HEK293 (cell line): Measurements from ENCODE around the gene LRRC8D.
A peak's percentile ranks its signal among the peaks of the same experiment; 100 is the strongest.

ENCODE experiments used
- BCL11B ChIP-seq: fragments of 450-650 bp; formaldehyde crosslinking; IDR thresholded peaks from 2 replicates; pipeline ENCODE4 v1.5.1; 2016; ENCODE audit warnings: low read depth, missing biosample characterization, missing genetic modification characterization
- FEZF1 ChIP-seq: fragments of 450-650 bp; formaldehyde crosslinking; IDR thresholded peaks from 2 replicates; pipeline ENCODE4 v1.5.1; 2016; ENCODE audit warnings: missing biosample characterization, missing genetic modification characterization
- HIC1 ChIP-seq: fragments of 450-650 bp; formaldehyde crosslinking; IDR thresholded peaks from 2 replicates; pipeline ENCODE4 v1.5.1; 2016; ENCODE audit warnings: missing biosample characterization, missing genetic modification characterization
- HOXC10 ChIP-seq: sonication (generic); formaldehyde crosslinking; IDR thresholded peaks from 2 replicates; pipeline ENCODE4 v1.8.1; 2023; ENCODE audit warnings: mild to moderate bottlenecking, missing genetic modification reagents
- KLF9 ChIP-seq: fragments of 450-650 bp; formaldehyde crosslinking; IDR thresholded peaks from 2 replicates; pipeline ENCODE4 v1.5.1; 2016; ENCODE audit warnings: missing biosample characterization, missing genetic modification characterization, low read depth
- OSR2 ChIP-seq: fragments of 450-650 bp; formaldehyde crosslinking; IDR thresholded peaks from 2 replicates; pipeline ENCODE4 v1.5.1; 2016; ENCODE audit warnings: missing biosample characterization, missing genetic modification characterization
- PRDM1 ChIP-seq: fragments of 450-650 bp; formaldehyde crosslinking; IDR thresholded peaks from 2 replicates; pipeline ENCODE4; 2016; ENCODE audit warnings: missing biosample characterization, missing genetic modification characterization
- SETDB1 ChIP-seq: IDR thresholded peaks from one replicate; pipeline ENCODE4 v1.6.1; 2017; ENCODE audit warnings: mild to moderate bottlenecking, low read length, moderate library complexity, mixed read lengths; ENCODE audit not compliant: insufficient read length
- TRIM28 ChIP-seq: IDR thresholded peaks from 2 replicates; pipeline ENCODE4 v1.6.1; 2011; ENCODE audit warnings: low read length, control low read depth, borderline replicate concordance
- ZBTB20 ChIP-seq: fragments of 450-650 bp; formaldehyde crosslinking; IDR thresholded peaks from 2 replicates; pipeline ENCODE4 v1.5.1; 2016; ENCODE audit warnings: missing biosample characterization, missing genetic modification characterization
- ZBTB48 ChIP-seq: fragments of 450-650 bp; formaldehyde crosslinking; IDR thresholded peaks from 2 replicates; pipeline ENCODE4 v1.5.1; 2016; ENCODE audit warnings: missing biosample characterization, missing genetic modification characterization
- ZBTB49 ChIP-seq: fragments of 450-650 bp; formaldehyde crosslinking; IDR thresholded peaks from 2 replicates; pipeline ENCODE4 v1.5.1; 2016; ENCODE audit warnings: missing biosample characterization, missing genetic modification characterization, low read depth
- ZBTB6 ChIP-seq: fragments of 450-650 bp; formaldehyde crosslinking; IDR thresholded peaks from 2 replicates; pipeline ENCODE4 v1.5.1; 2017; ENCODE audit warnings: missing biosample characterization, missing genetic modification characterization
- ZEB2 ChIP-seq: fragments of 450-650 bp; formaldehyde crosslinking; IDR thresholded peaks from 2 replicates; pipeline ENCODE4 v1.5.1; 2016; ENCODE audit warnings: missing biosample characterization, missing genetic modification characterization
- ZNF112 ChIP-seq: fragments of 450-650 bp; formaldehyde crosslinking; IDR thresholded peaks from 2 replicates; pipeline ENCODE4 v1.5.0; 2017; ENCODE audit warnings: missing biosample characterization, missing genetic modification characterization
- ZNF138 ChIP-seq: fragments of 450-650 bp; formaldehyde crosslinking; IDR thresholded peaks from 2 replicates; pipeline ENCODE4 v1.5.1; 2016; ENCODE audit warnings: missing biosample characterization, missing genetic modification characterization, borderline replicate concordance
- ZNF157 ChIP-seq: fragments of 450-650 bp; formaldehyde crosslinking; IDR thresholded peaks from 2 replicates; pipeline ENCODE4 v1.5.1; 2016; ENCODE audit warnings: missing biosample characterization, missing genetic modification characterization
- ZNF184 ChIP-seq: fragments of 450-650 bp; IDR thresholded peaks from 2 replicates; pipeline ENCODE4 v1.5.1; 2018; ENCODE audit warnings: missing biosample characterization, mild to moderate bottlenecking, missing genetic modification characterization
- ZNF19 ChIP-seq: fragments of 450-650 bp; formaldehyde crosslinking; IDR thresholded peaks from 2 replicates; pipeline ENCODE4; 2016; ENCODE audit warnings: missing biosample characterization, missing genetic modification characterization, low read depth
- ZNF214 ChIP-seq: fragments of 450-650 bp; formaldehyde crosslinking; IDR thresholded peaks from 2 replicates; pipeline ENCODE4 v1.5.1; 2017; ENCODE audit warnings: missing biosample characterization, mild to moderate bottlenecking, missing genetic modification characterization, borderline replicate concordance
- ZNF239 ChIP-seq: fragments of 450-650 bp; formaldehyde crosslinking; IDR thresholded peaks from 2 replicates; pipeline ENCODE4 v1.5.1; 2016; ENCODE audit warnings: missing biosample characterization, missing genetic modification characterization
- ZNF274 ChIP-seq, 2 experiments: fragments of 200-500 bp in 1 of 2; fragments of 450-650 bp in 1 of 2; sonication (Bioruptor generic) in 1 of 2; formaldehyde crosslinking in 1 of 2; IDR thresholded peaks; 2 replicates each; pipeline versions ENCODE4 v1.5.1 to v1.6.1; 2014 to 2016; ENCODE audit warnings: borderline replicate concordance in 1 of 2, inconsistent platforms in 1 of 2, low read length in 1 of 2, missing biosample characterization in 1 of 2, missing genetic modification characterization in 1 of 2
- ZNF398 ChIP-seq: fragments of 450-650 bp; formaldehyde crosslinking; IDR thresholded peaks from 2 replicates; pipeline ENCODE4 v1.5.1; 2017; ENCODE audit warnings: missing biosample characterization, missing genetic modification characterization
- ZNF558 ChIP-seq: fragments of 450-650 bp; formaldehyde crosslinking; IDR thresholded peaks from 2 replicates; pipeline ENCODE4 v1.5.1; 2016; ENCODE audit warnings: missing biosample characterization, missing genetic modification characterization
- ZNF561 ChIP-seq: fragments of 450-650 bp; IDR thresholded peaks from 2 replicates; pipeline ENCODE4 v1.5.1; 2018; ENCODE audit warnings: missing biosample characterization, missing genetic modification characterization, borderline replicate concordance
- ZNF677 ChIP-seq: fragments of 450-650 bp; IDR thresholded peaks from 2 replicates; pipeline ENCODE4 v1.5.0; 2018; ENCODE audit warnings: missing biosample characterization, mild to moderate bottlenecking, missing genetic modification characterization, moderate library complexity
- ZNF701 ChIP-seq: fragments of 450-650 bp; formaldehyde crosslinking; IDR thresholded peaks from 2 replicates; pipeline ENCODE4 v1.5.1; 2016; ENCODE audit warnings: missing biosample characterization, missing genetic modification characterization
- ZNF791 ChIP-seq: fragments of 450-650 bp; formaldehyde crosslinking; IDR thresholded peaks from 2 replicates; pipeline ENCODE4 v1.5.1; 2016; ENCODE audit warnings: missing biosample characterization, missing genetic modification characterization
- ZNF830 ChIP-seq: fragments of 450-650 bp; IDR thresholded peaks from 2 replicates; pipeline ENCODE4 v1.5.0; 2018; ENCODE audit warnings: missing biosample characterization, missing genetic modification characterization, low read depth, mild to moderate bottlenecking, moderate library complexity
- ZNF837 ChIP-seq: fragments of 450-650 bp; formaldehyde crosslinking; IDR thresholded peaks from 2 replicates; pipeline ENCODE4 v1.5.1; 2016; ENCODE audit warnings: missing biosample characterization, missing genetic modification characterization
- ZSCAN23 ChIP-seq: fragments of 450-650 bp; formaldehyde crosslinking; IDR thresholded peaks from 2 replicates; pipeline ENCODE4 v1.5.1; 2016; ENCODE audit warnings: missing biosample characterization, missing genetic modification characterization
- TF ChIP-seq, protein P1 (sequence below): fragments of 450-650 bp; formaldehyde crosslinking; IDR thresholded peaks from 2 replicates; pipeline ENCODE4 v1.5.1; 2016; ENCODE audit warnings: missing biosample characterization, missing genetic modification characterization

Gene LRRC8D

DNA sequence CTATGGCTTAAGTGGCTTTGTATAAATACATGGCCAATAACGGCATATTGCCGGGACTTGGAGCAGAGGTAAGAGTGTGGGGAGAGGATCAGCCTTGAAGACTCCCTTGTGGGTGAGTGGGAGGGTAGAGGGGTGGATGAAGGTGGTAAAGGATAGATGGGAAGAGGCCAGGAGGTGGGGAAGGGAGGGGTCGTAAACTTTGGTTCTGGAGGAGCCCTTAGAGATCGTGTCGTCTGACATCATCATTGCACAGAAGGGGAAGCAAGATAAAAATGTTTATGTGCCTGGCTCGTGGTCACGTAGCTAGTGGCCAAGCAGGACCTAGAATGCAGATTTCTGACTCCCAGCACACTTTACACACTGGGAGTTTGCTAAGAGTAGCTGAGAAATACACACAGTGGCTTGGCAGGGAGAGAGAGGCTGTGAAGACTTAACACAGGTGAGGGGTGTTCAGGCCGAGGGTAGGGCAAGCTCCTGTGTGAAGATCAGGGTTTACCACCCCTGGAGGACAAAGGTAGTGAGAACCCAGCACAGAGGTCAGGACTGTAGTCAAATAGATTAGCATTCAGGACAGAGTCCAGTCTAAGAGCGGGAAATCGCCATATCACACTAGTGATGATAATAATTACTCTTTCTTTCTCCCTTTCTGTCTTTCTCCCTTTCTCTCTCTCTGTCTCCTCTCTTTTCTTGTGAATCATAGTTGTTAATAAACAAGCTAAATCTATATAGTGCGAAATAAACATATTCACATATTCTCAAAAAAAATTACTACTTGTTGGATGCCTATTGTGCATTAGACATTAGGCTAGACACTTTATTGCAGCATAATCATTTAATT is 75.5 kb downstream of the LRRC8D start (continued):
- no peak for TF ChIP-seq ZBTB49 (tag by site-specific recombination)
- no peak for TF ChIP-seq ZNF701
- no peak for TF ChIP-seq ZNF184 (tag by site-specific recombination)
- TF ChIP-seq ZNF677 (tag by site-specific recombination), result no peak
- peak; percentile 36; the same call in 1 of the 2 replicates for TF ChIP-seq ZBTB20 (tag by site-specific recombination)
- TF ChIP-seq HIC1 (tag by site-specific recombination), result no peak
- no peak for TF ChIP-seq ZSCAN23 (tag by site-specific recombination)
- peak; percentile 76 for TF ChIP-seq OSR2 (tag by site-specific recombination)
- peak; percentile 52; the same call in 1 of the 2 replicates for TF ChIP-seq PRDM1
- TF ChIP-seq ZNF558 (tag by site-specific recombination), result no peak
- no peak for TF ChIP-seq HOXC10
- TF ChIP-seq ZNF398 (tag by site-specific recombination), result peak; percentile 85
- no peak for TF ChIP-seq SETDB1
- no peak for TF ChIP-seq ZNF214
- no peak for TF ChIP-seq TRIM28
- no peak for TF ChIP-seq ZNF791 (tag by site-specific recombination)
- TF ChIP-seq ZNF837 (tag by site-specific recombination), result no peak
- TF ChIP-seq ZNF138 (tag by site-specific recombination), result no peak
- no peak for TF ChIP-seq KLF9 (tag by site-specific recombination)
- no peak for TF ChIP-seq ZEB2 (tag by site-specific recombination)
- TF ChIP-seq ZBTB6 (tag by site-specific recombination), result no peak
- no peak for TF ChIP-seq ZNF157
- TF ChIP-seq ZNF274 (IDR thresholded peaks at IDR 0.05; ENCODE audit: low read length), result no peak
- TF ChIP-seq ZNF274 (tag by site-specific recombination; IDR thresholded peaks at IDR 0.05; ENCODE audit: borderline replicate concordance), result no peak
- no peak for TF ChIP-seq ZNF112
- TF ChIP-seq ZBTB48, result peak; percentile 92
- no peak for TF ChIP-seq ZNF239
- no peak for TF ChIP-seq ZNF19 (tag by site-specific recombination)
- TF ChIP-seq BCL11B, result no peak
- TF ChIP-seq ZNF830 (tag by site-specific recombination), result no peak
- TF ChIP-seq, protein P1, sequence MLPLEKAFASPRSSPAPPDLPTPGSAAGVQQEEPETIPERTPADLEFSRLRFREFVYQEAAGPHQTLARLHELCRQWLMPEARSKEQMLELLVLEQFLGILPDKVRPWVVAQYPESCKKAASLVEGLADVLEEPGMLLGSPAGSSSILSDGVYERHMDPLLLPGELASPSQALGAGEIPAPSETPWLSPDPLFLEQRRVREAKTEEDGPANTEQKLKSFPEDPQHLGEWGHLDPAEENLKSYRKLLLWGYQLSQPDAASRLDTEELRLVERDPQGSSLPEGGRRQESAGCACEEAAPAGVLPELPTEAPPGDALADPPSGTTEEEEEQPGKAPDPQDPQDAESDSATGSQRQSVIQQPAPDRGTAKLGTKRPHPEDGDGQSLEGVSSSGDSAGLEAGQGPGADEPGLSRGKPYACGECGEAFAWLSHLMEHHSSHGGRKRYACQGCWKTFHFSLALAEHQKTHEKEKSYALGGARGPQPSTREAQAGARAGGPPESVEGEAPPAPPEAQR, result no peak
- TF ChIP-seq ZNF561, result no peak
- no peak for TF ChIP-seq FEZF1 (tag by site-specific recombination)
